Panc1 (cell line): ENCODE data around the gene ZFP3. TPM values are rescaled to one million over a fixed set of nuclear protein-coding genes. Genes with fewer than 3 reads are reported as not detected.

Experiments
- ATAC-seq: fragments of 200-7000 bp; cut with Tn5 transposase; 2 replicates; pipeline ENCODE4 v1.9.1; 2020; ENCODE audit warnings: mild to moderate bottlenecking, moderate library complexity
- BruUV-seq: library from RNA; stranded (reverse); fragments of 400-500 nt; replicated peaks from 2 replicates; lab custom pipeline; 2021; lab: Mats Ljungman, UMichigan
- CTCF ChIA-PET: fragments of 300-600 bp; sonication (Branson Sonifier 250); formaldehyde crosslinking; loops from one replicate; lab custom pipeline; 2022; ENCODE audit warnings: antibody characterized with exemption; lab: Charles Lee
- POLR2A ChIA-PET: fragments of 300-600 bp; sonication (Branson Sonifier 250); formaldehyde crosslinking; loops from one replicate; lab custom pipeline; 2022; ENCODE audit warnings: antibody characterized with exemption; lab: Charles Lee
- DNase-seq: peaks from one replicate; pipeline ENCODE4 v3.0.0-alpha.2; 2010; ENCODE audit warnings: low read depth, low spot score
- H3K27ac ChIP-seq: 2 replicates; pipeline ENCODE4 v1.5.1; 2011; ENCODE audit warnings: mild to moderate bottlenecking, low read length, inconsistent platforms
- H3K27me3 ChIP-seq: fragments of 200-500 bp; sonication (Bioruptor generic); 2 replicates; pipeline ENCODE4 v1.6.0; 2014; ENCODE audit warnings: low read length, inconsistent platforms; ENCODE audit not compliant: control insufficient read depth, insufficient read depth
- H3K36me3 ChIP-seq: fragments of 200-500 bp; sonication (Bioruptor generic); 2 replicates; pipeline ENCODE4 v1.5.1; 2014; ENCODE audit warnings: inconsistent platforms, mild to moderate bottlenecking, low read length, moderate library complexity; ENCODE audit not compliant: control insufficient read depth, insufficient read depth
- H3K4me1 ChIP-seq: 2 replicates; pipeline ENCODE4 v1.5.1; 2011; ENCODE audit warnings: inconsistent platforms, mild to moderate bottlenecking, low read length, moderate library complexity; ENCODE audit not compliant: control insufficient read depth, insufficient read depth
- H3K4me3 ChIP-seq, 2 experiments: 2 replicates each; pipeline ENCODE4 v1.5.1; 2011 to 2012; ENCODE audit warnings: low read depth in 2 of 2, low read length in 2 of 2, mild to moderate bottlenecking in 2 of 2, inconsistent platforms in 1 of 2, moderate library complexity in 1 of 2
- H3K9me3 ChIP-seq: fragments of 200-500 bp; sonication (Bioruptor generic); 2 replicates; pipeline ENCODE4 v1.5.1; 2014; ENCODE audit warnings: low read depth, mild to moderate bottlenecking, inconsistent platforms, low read length, moderate library complexity; ENCODE audit not compliant: control insufficient read depth, insufficient read depth
- CTCF ChIP-seq: fragments of 450-650 bp; IDR thresholded peaks from 2 replicates; pipeline ENCODE4 v1.5.1; 2017; ENCODE audit warnings: mild to moderate bottlenecking
- POLR2AphosphoS5 ChIP-seq: IDR thresholded peaks from 2 replicates; pipeline ENCODE4 v1.6.1; 2012; ENCODE audit warnings: mild to moderate bottlenecking, low read depth, low read length, moderate library complexity
- SIN3A ChIP-seq: IDR thresholded peaks from 2 replicates; pipeline ENCODE4 v1.6.1; 2012; ENCODE audit warnings: low read depth, mild to moderate bottlenecking, low read length, moderate library complexity, borderline replicate concordance; ENCODE audit not compliant: insufficient read depth
- TCF7L2 ChIP-seq: IDR thresholded peaks from 2 replicates; pipeline ENCODE4 v1.6.1; 2011; ENCODE audit warnings: mild to moderate bottlenecking, low read depth, low read length, inconsistent platforms
- in situ Hi-C: cut with HindIII; loops from 2 replicates; pipeline ENCODE4 v1.10.0; 2016; ENCODE audit warnings: low sequenced_read_pairs, low pct_unique_long_range_greater_than_20kb
- intact Hi-C: fragments of 100-400 bp; cut with micrococcal nuclease; formaldehyde crosslinking; loops from one replicate; pipeline ENCODE4 v1.10.0; 2022; ENCODE audit not compliant: unreplicated experiment
- total RNA-seq: library from RNA; stranded (reverse); gene quantifications from one replicate; pipeline ENCODE4 v1.2.1, GENCODE V29; 2021; ENCODE audit not compliant: unreplicated experiment
- TF ChIP-seq, protein P1 (sequence below), 2 experiments: IDR thresholded peaks; 2 replicates each; pipeline ENCODE4 v1.6.1; 2011 to 2012; ENCODE audit warnings: low read depth in 2 of 2, control low read depth in 1 of 2, low read length in 1 of 2, mild to moderate bottlenecking in 1 of 2, moderate library complexity in 1 of 2; ENCODE audit not compliant: insufficient read depth in 1 of 2

The ZFP3 gene
- total RNA-seq, 1 experiment from 2014 or later = not detected

DNA sequence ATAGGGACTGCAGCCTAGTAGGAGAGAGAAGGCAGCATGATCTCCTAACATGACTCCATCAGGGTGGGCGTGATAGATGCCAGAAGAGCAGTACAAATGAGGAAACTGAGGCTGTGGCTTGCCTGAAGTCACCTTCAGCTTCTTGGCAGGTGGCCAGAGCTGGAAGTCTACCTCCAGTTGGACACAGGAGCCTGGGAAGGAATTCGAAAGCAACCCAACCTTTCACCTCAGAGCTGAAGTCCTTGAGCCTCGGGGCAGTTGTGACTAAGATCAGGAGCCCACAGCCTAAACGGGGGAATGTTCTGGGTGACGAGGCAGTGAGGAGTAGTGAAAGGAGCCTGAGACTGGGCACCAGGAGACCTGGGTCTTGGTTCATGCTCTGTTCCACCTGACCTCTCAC is 33.6 kb upstream of the ZFP3 start:
- CTCF ChIA-PET = interaction anchor here (0.7 kb wide), 1 partner anchor 11 kb away, joined by 3 read pairs; no protein-coding TSS in a partner anchor
- intact Hi-C loops = no loop called here
- in situ Hi-C loops = no loop called here
- no peaks in the 10 kb centered on the region for H3K36me3 ChIP-seq
- ATAC-seq (no peak), DNase-seq (no peak)
- H3K4me1 ChIP-seq = no peaks in the 10 kb centered on the region
- BruUV-seq = no TSS peak
- H3K27ac ChIP-seq = no peak overlapping the region
- no peak for TF ChIP-seq TCF7L2
- TF ChIP-seq CTCF = no peak
- no peak for TF ChIP-seq SIN3A
- TF ChIP-seq, protein P1, sequence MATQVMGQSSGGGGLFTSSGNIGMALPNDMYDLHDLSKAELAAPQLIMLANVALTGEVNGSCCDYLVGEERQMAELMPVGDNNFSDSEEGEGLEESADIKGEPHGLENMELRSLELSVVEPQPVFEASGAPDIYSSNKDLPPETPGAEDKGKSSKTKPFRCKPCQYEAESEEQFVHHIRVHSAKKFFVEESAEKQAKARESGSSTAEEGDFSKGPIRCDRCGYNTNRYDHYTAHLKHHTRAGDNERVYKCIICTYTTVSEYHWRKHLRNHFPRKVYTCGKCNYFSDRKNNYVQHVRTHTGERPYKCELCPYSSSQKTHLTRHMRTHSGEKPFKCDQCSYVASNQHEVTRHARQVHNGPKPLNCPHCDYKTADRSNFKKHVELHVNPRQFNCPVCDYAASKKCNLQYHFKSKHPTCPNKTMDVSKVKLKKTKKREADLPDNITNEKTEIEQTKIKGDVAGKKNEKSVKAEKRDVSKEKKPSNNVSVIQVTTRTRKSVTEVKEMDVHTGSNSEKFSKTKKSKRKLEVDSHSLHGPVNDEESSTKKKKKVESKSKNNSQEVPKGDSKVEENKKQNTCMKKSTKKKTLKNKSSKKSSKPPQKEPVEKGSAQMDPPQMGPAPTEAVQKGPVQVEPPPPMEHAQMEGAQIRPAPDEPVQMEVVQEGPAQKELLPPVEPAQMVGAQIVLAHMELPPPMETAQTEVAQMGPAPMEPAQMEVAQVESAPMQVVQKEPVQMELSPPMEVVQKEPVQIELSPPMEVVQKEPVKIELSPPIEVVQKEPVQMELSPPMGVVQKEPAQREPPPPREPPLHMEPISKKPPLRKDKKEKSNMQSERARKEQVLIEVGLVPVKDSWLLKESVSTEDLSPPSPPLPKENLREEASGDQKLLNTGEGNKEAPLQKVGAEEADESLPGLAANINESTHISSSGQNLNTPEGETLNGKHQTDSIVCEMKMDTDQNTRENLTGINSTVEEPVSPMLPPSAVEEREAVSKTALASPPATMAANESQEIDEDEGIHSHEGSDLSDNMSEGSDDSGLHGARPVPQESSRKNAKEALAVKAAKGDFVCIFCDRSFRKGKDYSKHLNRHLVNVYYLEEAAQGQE (IDR thresholded peaks at IDR 0.05; ENCODE audit: insufficient read depth in 1 of 2, low read depth in 2 of 2, low read length in 1 of 2) = no peak
- no peak for TF ChIP-seq POLR2AphosphoS5
- POLR2A ChIA-PET = no interaction called here
- H3K27me3 ChIP-seq = no peaks in the 10 kb centered on the region
- no peaks in the 10 kb centered on the region for H3K9me3 ChIP-seq
- H3K4me3 ChIP-seq = no peak overlapping the region

- ATAC-seq = no peak
These were observed 32.8 kb upstream of the ZFP3 start for GRCh38 chr17:5045496-5045895.

More at GRCh38 chr17:5045496-5045895, 32.8 kb upstream of the ZFP3 start:
- no peaks in the 10 kb centered on the region for H3K9me3 ChIP-seq
- no peak for DNase-seq
- no peaks in the 10 kb centered on the region for H3K27me3 ChIP-seq
- intact Hi-C loops = no loop called here
- H3K27ac ChIP-seq = no peak overlapping the region
- no TSS peak for BruUV-seq
- no peaks in the 10 kb centered on the region for H3K4me1 ChIP-seq
- POLR2A ChIA-PET = no interaction called here
- no peaks in the 10 kb centered on the region for H3K36me3 ChIP-seq
- H3K4me3 ChIP-seq = no peak overlapping the region
- TF ChIP-seq CTCF = no peak
- TF ChIP-seq, protein P1 (IDR thresholded peaks at IDR 0.05; ENCODE audit: insufficient read depth in 1 of 2, low read depth in 2 of 2, low read length in 1 of 2) = no peak
- TF ChIP-seq SIN3A = no peak
- TF ChIP-seq TCF7L2 = no peak
- TF ChIP-seq POLR2AphosphoS5 = no peak
- CTCF ChIA-PET = no interaction called here
- in situ Hi-C loops = no loop called here
